GM08714 (cell line): ENCODE measurements around the gene ARMC2.

ENCODE experiments used
- H3K4me3 ChIP-seq: fragments of 200-500 bp; sonication (Bioruptor generic); 2 replicates; pipeline ENCODE4 v1.5.1; 2014; ENCODE audit warnings: mild to moderate bottlenecking, low read length, inconsistent platforms
- ZNF274 ChIP-seq: IDR thresholded peaks from 2 replicates; pipeline ENCODE4 v1.6.1; 2012; ENCODE audit warnings: mild to moderate bottlenecking, low read depth, low read length

ARMC2 gene

GRCh38 chr6:108982154-108983113 is 134.2 kb downstream of the ARMC2 start:
- TF ChIP-seq ZNF274: no peak
- H3K4me3 ChIP-seq: no peak overlapping the region

DNA sequence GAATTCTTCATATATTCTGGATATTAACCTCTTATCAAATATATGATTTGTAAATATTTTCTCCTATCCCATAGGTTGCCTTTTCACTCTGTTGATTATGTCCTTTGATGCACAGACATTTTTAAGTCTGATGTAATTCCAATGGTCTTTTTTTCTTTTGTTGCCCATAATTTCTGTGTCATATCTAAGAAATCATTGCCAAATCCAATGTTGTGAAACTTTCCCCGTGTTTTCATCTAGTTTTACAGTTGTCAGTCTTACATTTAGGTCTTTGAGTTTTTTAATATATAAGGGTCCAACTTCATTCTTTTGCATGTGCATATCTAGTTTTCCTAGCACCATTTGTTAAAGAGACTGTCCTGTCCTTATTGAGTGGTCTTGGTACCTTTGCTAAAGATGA is 134.9 kb downstream of the ARMC2 start:
- TF ChIP-seq ZNF274: no peak
- H3K4me3 ChIP-seq: no peak overlapping the region

DNA sequence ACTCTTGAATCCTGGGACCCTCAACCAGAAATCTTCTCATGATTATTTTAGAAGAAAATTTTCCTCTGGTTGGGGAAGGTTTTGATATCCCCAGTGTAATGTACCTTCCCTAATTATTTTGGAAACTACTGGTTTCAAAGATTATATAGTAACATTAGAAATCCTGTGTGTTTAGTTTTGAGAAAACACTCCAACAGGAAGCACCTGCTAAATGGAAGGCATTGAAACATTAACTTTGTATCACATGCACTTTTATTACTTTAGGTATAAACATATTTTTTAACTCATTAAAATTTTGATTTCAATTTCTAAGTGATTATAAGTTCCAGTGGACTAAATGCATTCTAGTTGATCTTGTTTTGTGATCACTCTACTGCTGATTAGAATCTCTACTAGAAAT is 137.1 kb downstream of the ARMC2 start:
- H3K4me3 ChIP-seq: no peak overlapping the region
- TF ChIP-seq ZNF274: no peak

- H3K4me3 ChIP-seq: no peak overlapping the region
- TF ChIP-seq ZNF274: no peak
Measured at GRCh38 chr6:108987156-108987555, 138.9 kb downstream of the ARMC2 start.

- no peak for TF ChIP-seq ZNF274
- no peak overlapping the region for H3K4me3 ChIP-seq
Measured at GRCh38 chr6:108988296-108988695, 140.1 kb downstream of the ARMC2 start.

GRCh38 chr6:108988765-108989164 is 140.5 kb downstream of the ARMC2 start:
- no peak for TF ChIP-seq ZNF274
- H3K4me3 ChIP-seq: no peak overlapping the region

GRCh38 chr6:108989700-108990099 is 141.5 kb downstream of the ARMC2 start:
- H3K4me3 ChIP-seq: no peak overlapping the region
- no peak for TF ChIP-seq ZNF274

DNA sequence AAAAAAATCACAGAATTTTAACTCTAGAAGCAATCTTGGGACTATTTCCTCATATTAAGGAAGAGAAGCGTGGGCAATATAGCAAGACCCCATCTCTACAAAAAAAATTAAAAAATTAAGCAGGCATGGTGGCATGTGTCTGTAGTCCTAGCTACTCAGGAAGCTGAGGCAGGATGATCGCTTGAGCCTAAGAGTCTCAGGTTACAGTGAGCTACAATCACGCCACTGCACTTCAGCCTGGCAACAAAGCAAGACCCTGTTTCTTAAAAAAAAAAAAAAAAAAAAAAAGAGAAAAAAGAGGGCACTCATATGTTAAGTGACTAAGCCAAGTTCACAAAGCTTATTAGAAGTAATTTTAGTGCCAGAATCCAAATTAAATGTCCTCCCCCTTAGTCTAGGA is 145.7 kb downstream of the ARMC2 start:
- no peak overlapping the region for H3K4me3 ChIP-seq
- TF ChIP-seq ZNF274: no peak

DNA sequence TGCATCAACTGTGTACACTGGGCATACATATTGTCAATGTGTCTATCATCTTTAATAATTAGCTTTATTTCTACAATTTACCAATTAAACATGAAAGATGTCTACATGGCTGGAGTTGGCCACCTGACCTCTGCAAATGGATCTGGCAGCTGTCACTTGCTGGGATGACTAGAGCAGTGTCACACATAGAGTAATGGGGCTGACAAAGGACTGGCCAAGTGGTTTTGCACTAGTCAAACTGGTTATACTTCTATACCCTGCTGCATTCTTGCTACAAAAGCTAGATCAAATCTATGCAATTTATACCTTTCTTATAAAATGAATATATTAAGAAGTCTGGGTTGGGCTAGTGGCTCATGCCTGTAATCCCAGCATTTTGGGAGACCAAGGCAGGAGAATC is 147.1 kb downstream of the ARMC2 start:
- TF ChIP-seq ZNF274: no peak
- H3K4me3 ChIP-seq: no peak overlapping the region

DNA sequence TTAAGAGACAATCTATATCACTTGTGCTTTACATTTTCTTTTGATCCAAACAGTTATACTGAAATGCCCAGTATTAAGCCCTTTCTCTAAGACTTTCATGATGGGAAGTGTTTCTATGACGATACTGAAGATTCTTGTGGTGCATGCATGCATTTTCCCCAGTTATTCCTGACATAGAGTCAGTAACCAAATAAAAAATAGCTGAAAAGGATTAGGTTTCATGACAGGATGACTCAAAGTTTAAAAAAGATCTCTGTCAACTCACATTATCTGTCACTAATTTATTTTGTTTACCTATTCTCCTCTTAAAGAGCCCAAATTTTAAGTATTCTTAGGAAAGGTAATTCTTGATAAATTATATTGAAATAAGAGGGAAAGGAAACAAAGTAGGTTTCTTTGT is 148.0 kb downstream of the ARMC2 start:
- no peak for TF ChIP-seq ZNF274
- H3K4me3 ChIP-seq: no peak overlapping the region

DNA sequence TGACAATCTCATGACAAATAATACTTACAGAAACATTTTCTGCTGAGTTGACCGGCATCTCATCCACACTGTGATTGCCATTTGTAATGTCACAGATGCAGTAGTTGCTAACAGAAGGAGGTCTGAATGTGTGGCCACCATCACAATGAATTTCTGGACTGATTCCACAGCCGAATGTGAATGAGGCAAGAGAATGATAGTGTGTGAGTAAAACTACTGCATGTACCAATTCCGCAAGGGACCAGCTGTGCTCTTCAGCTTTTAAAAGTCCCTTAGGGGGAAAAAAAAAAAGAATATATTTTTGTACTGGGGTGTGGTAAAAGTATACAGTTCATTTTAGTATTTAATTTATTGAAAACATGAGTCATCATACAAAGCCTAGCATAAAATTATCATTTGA is 150.3 kb downstream of the ARMC2 start:
- TF ChIP-seq ZNF274: no peak
- no peak overlapping the region for H3K4me3 ChIP-seq

DNA sequence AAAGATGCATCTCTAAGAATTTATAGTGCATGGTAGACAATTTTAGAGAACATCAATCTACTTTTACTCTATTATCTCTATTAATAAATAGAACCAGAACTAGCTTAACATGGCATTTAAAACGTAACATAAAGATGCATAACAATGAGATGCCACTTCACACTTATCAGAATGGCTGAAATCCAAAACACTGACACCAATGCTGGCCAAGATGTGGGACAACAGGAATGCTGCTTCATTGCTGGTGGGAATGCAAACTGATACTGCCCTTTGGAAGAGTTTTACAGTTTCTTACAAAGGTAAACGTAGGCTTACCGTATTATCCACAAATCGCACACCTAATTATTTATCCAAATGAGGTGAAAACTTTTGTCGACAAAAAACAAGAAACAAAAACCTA is 151.2 kb downstream of the ARMC2 start:
- H3K4me3 ChIP-seq: no peak overlapping the region
- no peak for TF ChIP-seq ZNF274

- no peak overlapping the region for H3K4me3 ChIP-seq
- no peak for TF ChIP-seq ZNF274
Measured at GRCh38 chr6:109000289-109000688, 152.1 kb downstream of the ARMC2 start.

DNA sequence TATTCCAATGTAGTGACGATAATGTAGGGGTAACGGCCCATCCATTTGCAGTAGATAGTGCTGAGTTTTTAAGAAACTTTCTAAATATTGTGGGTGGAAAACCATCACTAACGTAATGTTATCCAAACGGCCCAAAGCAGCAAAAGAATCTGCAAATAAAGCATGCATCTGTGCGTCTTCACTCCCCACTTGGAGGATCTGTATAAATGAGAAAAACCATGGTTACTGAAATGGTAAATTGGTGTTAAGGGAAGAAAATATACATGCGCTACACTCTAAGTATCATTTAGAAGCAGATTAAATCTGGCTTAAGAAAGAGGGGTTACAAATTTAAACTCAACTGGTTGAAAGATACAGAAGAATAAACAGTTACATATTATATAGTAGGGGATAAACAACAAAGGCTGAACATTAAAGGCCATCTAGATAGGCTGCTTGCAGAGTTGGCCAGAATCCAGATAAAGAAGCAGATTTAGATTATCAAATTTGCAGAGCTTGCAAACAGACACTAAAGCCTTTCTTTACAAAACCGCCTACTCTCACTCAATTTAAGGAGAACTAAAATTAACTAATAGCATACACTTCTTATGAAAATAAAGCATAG is 153.2 kb downstream of the ARMC2 start:
- TF ChIP-seq ZNF274: no peak
- no peak overlapping the region for H3K4me3 ChIP-seq

DNA sequence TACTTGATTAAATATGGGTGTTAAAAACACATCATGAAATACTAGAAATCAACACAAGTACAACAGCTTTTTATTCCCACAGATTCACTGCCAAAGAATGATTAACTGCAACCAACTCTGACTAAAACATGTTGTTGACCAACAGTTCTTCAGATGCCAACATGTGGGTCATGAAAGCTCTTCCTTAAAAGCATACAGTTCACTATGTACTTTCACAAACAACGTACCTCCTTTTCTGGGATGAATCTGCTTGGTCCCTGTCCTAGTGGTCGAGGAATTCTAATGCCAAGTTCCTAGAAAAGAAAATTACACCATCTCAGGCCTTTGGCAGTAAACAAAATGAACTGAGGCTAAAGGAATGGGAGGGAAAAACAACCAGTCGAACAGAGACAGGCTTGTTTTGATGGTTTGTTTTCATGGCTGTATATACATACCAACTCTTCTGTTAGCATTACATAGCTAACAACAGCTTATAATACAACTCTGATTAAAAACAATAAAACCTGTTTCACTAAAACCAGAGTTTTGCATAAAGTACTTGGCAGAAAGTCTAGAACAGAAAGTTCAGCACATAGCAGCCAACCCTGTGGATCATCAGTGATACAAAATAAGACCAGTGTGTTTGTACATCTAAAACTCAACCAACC is 154.0 kb downstream of the ARMC2 start:
- H3K4me3 ChIP-seq: no peak overlapping the region
- no peak for TF ChIP-seq ZNF274
